HG03196 (cell line): ENCODE data around the gene DCPS.
A peak's percentile ranks its signal among the peaks of the same experiment; 100 is the strongest.
"Not testable (repeated sequence)": the region's sequence is repeated elsewhere in the genome, so short reads cannot be mapped to it uniquely, and the experiment has no call there.

ENCODE experiments used
- ATAC-seq: cut with Tn5 transposase; IDR thresholded peaks from one replicate; pipeline ENCODE4 v1.9.1; 2021; ENCODE audit not compliant: unreplicated experiment

DCPS gene

DNA sequence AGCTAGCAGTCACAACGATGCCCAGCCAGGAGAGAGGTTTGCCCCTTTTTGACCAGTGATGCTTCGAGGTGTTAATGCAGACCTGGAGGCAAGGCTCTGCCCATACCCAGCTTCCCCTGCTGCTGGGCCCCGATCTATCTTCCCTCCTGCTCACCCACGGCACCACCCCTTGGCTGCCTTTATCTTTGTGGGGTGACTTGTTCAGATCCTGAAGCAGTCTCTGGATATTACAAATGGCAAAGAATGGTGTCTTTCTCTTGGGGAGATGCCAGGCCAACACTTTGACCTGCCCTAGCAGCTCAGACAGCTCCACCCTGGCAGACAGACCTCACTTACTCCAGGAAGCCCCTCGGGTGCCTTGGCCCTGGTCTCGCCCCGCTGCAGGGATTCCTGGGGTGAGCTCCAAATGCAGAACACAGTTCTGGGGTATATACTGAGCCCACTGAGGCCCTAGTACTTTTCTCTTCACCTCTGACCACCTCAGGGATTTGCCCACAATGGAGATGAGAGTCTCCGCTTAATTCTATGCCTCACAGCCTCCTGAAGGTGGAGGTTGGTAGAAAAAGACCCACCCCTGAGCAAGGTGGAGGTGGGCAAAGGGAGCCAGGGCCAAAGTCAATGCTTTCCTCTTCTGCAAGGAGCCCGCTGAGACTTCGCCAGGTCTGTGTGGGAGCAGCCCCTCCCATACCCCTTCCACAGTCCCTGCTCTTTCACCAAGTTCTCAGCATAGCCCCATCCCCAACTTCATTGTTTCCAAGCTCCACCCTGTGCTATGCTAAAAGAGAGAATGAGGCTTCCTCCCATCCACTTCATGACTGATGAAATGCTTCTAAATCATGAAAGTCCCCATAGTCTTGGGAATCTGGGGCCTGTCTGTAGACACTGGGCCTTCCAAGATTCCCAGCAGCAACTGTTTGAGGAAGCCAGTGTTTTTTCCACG, 40.6 kb downstream of the DCPS start:
- no peak for ATAC-seq

DNA sequence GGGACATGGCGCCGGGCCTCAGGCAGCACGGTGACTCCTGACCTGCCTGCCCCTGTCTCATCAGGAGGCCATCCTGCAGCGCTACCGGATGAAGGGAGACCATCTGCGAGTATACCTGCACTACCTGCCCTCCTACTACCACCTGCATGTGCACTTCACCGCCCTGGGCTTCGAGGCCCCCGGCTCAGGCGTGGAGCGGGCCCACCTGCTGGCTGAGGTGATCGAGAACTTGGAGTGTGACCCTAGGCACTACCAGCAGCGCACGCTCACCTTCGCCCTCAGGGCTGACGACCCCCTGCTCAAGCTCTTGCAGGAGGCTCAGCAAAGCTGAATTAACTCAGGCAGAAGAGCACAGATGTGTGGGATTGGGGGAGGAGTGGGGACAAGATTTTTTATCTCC, 41.4 kb downstream of the DCPS start:
- ATAC-seq: no peak

DNA sequence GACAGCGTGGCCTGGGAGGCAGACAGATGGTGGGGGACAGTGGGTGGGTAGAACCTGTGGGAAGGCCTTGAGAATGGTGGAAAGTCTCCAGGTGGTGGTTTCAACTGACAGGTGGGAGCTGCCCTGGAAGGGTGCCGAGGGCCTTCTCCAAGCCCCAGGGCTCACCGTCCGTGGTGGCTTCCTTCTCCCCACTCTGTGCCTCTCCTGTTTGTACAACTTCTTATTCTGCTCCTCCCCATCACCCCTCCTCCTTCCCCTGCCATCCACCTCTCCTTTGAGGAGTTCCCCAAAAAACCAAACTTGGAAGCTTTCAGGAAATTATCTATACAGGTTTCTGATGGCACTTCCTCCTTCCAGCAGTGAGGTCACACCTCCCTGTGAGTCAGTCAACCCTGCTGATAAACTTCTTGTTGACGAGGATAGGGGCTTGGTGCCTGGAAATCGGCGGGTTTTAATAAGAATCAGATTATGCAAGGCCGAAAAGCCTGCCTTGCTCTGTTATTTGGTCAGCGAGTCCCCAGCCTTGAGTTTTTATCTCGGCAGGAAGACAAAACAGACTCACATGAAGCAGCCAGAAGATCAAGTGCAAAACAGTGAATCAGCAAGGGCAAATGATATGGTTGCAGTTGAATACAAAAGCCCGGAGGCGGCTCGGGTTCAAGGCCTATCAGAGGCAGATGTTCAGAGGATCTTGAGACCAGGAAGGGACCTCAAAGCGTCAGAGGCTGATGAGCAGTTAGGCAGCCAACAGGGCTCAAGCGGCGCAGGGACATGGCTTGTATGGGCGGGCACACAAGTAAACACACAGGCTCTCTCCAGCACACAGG, 42.1 kb downstream of the DCPS start:
- no peak for ATAC-seq

DNA sequence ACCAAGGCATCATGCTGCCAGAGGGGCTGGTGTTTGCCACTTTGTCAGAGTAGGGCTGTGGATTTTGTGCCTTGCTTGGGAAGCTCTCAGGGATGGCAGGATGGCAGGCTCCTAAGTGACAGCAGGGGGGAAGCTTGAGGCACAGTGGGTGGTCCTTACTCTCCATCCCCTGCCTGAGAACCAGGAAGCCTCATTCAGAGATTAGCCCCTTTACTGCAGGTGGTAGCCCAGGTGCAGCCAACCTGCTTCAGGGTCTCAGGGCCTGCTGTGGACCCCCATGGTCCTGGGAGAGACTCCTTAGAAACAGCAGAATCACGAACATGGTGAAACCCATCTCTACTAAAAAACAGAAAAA, 42.7 kb downstream of the DCPS start:
- ATAC-seq: no peak

DNA sequence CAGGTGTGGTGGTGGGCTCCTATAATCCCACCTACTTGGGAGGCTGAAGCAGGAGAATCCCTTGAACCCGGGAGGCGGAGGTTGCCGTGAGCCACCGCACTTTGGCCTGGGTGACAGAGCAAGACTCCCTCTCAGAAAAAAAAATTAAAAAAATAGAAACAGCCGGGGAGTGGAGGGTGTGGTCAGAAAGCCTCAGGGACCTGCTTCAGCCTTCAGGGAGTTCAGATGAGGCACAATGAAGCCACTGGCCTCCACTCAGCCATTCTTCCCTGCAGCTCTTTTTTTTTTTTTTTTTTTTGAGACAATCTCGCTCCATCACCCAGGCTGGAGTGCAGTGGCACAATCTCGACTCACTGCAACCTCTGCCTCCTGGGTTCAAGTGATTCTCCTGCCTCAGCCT, 43.1 kb downstream of the DCPS start:
- ATAC-seq: not testable (repeated sequence)

DNA sequence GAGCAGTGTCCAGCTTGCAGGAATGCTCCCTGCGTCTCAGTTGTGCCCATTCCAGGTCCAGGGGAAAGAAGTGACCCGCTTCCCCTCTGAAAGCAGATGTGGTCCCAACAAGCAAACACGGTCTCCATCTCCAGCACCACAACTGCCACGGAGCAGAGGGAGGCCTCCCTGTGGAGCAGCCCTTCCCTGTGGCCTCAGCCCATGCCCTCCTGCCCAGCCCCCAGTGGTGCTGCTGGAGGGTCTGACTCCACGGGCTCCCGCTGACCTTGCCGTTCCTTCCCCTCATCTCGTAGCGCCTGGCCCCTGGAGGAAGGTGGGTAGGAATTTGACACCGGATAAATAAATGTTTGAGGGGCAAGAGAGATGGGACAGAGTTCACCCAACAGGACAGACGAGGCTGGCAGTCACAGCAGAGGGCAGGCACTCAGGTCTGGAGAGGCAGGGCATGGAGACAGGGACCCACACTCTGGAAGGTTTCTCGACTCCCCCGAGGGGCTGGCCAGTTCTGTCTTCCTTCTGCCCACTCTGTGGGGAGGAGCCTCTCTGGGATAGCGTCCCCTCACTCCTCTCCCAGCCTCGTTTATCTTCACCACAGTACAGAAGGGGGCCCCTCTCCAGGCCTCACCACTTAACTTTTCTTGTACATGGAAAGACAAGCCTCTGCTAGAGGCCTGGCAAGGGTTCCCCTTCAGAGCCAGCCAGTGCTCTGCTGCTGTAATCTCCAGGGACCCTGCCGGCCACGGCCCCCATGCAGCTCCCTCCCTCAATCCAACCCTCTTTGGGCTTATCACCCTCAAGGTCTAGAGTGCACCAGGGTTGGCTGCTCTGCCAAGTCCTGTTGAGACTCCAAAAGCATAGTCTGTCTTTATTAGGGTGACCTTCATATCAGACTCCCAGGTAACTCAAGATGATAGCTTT, 44.1 kb downstream of the DCPS start:
- ATAC-seq: no peak

DNA sequence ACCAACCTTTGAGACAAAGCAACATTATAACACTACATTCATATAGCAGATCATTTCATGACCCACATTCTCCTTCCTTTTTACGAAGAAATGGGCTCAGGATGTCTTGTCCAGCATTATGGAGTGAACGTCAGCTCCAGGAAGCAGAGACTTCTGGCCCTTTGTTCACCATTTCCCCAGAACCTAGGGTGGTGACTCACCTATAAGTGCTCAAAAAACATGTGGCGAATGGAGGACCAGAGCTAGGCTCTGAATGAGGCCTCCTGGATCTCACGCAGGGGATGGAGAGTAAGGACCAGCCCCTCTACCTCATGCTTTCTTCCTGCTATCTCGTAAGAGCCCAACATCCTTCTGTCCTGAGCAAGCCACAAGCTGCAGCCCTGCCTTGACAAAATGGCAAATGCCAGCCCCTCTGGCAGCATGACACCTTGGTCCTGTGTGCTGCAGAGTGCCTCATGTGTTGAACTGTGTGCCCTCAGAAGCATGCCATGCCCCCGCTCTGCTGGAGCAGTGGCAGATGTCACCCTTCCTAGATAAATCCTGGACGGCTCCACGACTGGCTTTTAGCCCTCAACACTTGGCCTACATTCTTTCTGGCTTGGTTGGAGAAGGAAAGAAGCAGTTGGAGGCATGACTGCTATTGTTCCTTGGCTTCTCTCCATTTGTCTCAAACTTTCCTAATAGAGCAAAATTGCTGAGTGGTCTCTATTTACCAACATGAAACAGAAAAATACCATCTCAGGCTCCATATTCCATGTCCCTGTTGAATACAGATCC, 45.1 kb downstream of the DCPS start:
- ATAC-seq: no peak

DNA sequence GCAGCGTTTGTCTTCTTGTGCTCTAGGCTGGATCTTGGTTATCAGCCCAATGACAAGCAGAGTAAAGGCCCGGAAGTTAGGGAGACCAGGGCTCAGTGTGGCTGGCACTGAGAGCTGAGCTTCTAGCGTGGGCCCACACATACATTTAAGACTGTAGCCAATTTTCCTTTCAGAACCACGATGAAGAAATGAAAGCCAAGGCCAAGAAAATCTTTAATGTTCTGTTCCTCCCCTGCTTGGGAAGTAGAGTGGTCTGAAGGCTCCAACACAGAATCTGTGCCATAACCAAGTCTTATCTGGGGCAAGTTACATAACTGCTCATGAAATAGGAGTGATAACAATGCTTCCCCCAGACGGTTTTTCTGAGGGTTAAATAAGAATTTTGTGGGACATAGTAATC, 47.0 kb downstream of the DCPS start:
- ATAC-seq: no peak

DNA sequence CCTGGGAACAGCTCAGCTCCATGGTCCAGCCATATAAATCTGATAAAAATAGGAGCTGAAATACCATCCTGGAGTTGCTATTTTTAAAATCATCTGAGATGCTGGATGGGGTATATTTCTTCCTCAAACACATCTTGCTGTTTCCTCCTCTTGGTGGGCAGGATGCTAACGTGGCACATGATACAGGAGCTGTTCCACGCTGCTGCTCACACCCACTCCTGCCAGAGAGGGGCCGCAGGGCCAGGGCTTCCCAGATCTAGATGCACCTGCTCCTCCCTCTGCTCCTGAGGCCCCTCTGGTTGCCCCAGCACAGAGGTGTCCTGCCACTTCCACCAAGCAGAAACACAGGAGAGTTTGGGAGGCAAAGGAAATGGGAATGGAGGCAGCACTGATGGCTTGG, 48.3 kb downstream of the DCPS start:
- no peak for ATAC-seq

DNA sequence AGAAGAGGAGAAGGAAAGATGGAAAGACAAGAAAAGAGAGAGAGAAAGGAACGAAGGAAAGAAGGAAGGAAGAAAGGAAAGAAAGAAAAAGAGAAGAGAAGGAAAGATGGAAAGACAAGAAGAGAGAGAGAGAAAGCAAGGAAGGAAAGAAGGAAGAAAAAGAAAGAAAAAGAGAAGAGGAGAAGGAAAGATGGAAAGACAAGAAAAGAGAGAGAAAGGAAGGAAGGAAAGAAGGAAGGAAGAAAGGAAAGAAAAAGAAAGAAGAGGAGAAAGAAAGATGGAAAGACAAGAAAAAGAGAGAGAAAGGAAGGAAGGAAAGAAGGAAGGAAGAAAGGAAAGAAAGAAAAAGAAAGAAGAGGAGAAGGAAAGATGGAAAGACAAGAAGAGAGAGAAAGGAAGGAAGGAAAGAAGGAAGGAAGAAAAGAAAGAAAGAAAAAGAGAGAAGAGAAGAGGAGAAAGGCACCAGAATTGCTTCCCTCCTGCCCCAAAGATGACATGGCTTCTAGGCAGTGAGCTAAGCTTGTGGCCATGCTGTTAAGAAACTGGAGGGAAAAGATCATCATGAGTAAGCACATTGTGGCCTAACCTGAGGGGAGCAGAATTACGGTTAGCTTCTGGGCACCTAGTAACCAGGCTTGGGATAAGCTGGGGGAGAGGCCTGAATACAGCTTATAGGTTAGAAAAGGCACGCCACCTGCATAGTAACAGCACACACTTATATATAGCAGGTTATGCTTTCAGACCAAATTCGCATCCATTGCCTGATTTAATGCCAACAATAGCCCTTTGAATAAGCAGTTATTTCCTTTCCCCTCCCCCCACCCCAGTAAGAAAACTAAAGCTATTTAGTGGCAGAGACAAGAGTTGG, 49.3 kb downstream of the DCPS start:
- ATAC-seq: no peak

DNA sequence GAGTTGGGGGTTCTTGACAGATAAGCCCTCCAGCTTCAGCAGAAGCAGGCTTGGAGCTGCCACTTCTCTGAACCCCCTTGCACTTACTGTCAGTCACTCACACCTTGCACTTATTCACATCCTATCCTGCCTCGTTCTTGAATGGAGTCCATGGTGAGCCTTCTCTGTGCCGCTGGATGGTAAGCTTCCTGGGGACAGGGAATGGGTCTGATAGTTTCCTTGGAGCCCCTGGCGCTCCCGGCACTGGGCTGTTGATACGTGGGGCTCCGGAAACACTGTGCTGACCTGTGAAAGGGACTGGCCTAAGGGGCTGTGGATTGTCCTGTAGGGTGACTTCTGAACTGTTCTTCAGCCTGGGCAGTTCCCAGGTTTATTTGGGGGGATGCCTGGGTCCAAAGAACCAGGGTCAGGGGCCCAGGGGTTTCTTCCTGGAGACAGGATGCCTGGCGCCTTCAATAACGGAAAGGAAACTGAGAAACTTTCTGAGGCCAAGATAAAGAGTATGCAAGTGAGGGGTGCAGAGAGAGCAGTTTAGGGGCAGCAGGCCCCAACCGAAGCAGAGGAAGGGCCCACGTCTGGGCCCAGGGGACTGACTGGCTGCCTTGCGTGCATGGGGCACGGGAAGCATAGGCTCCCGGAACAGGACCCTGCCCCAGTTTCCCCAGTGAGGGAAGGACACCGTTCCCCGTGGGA, 50.9 kb downstream of the DCPS start:
- ATAC-seq: peak; percentile 29

DNA sequence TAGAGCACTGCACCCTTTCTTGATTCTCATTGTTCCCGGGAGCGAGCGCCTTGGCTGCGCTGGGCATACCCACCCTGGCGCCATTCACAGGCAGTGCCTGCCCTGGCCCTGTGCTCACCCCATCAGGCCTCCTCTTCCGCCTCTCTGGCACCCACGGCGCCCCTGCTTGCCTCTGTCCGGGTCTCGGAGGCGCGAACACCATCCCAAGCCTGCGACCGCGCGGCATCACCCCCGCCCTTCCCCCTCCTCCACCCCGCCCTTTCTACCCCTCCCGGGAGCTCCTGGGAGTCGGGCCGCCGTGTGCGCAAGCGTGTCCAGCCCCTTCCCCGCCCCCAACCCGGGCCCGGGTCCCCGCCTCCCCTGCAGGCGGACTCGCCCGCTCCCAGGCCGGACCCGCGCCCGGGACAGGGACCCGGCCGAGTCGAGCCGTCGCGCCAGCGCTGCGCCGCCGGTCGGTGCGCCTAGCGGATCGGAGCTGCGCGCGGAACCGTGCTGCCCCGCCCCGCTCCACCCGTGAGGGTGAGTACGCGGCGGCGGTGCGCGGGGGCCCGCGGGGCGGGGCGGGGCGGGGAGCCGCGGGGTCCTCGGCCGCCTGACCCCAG, 51.6 kb downstream of the DCPS start, which contains the start of gene ST3GAL4:
ST3GAL4 (plus strand) TSS at position 363 of the 602 bp plus-strand sequence. CDS start 50,470 bp downstream, outside the sequence.
- ATAC-seq: peak; percentile 59

DNA sequence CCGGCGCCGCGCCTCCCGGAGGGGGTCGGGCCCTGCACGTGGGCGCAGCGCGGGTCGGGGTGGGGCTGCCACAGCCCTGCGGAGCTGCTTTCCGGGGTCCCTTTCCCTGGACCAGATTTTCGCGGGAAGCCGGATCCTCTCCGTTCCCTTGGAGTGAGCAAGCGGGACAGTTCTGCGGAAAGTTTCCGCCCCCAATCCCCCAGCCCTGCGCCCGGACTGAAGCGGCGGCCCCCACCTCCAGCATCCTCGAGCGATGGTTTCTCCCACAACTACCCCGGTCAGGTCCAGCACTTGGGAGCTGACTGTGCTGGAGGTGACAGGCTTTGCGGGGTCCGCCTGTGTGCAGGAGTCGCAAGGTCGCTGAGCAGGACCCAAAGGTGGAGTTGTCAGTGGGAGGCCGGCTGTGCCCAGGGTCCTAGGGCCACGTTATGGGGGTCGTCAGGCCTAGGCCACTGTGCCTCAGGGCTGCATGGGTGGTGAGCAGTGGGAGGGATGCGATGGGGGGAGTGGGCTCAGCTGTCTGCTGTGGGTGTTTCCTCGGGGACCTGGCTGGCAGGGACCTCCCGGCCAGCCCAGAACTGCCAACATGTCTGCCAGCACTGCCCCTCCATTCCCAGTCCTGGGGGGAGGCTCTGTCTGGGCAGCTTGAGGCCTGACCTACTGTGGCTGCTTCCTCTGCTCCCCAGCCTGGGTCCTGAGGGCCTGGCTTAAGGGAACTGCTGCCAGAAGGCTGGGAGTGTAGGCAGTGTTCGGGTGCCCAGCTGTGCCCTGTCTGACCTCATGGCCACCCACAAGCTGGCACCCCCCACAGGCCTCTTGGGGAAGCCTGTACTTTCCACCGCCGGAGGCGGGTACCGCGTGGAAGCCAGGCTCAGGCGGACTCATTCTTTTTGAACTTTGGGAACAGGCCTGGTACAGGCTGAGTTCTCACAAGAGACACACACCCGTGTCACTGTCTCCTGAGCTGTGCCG, 52.4 kb downstream of the DCPS start:
- peak; percentile 10 for ATAC-seq

DNA sequence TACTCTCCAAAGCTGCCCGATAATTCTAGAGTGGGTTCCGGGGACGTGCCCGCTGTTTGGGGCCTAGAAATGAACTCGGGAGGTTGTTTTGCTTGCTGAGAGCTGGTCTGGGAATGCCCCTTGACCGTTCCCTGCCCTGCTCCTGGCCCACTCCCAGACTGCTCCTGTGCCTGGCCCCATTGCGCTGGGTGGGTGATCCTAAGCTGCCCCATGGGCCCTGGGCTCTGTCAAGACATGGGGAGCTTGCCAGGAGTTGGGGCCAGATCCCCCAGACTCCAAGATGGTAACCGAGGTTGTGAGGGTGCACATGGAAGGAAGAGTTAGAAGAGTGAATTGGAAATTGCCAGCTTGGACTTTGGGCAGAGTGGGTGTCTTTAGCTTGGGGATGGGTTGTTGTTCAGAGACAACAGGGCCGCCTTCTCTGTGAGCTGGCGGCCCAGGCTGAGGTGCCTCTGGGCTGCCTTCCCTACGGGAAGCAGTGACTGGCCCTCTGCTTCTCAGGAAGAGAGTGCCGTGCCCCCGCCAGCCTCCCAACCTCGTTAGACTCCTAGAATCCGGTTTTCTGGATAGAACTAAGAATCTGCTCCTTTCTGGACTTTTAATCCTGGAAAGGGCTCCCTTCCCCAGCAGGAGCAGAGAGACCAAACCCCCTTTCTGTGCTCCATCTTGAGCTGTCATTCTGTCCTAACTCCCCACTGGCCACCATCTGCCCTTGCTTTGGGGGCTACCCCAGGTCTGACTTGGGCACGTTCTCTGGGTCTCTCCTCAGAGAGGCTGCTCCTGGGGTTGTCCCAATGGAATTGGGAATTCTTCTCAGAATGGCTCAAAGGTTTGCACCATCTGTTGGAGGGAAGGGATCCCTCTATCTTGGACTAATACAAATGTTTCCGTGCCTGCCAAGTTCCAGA, 53.4 kb downstream of the DCPS start:
- ATAC-seq: no peak

DNA sequence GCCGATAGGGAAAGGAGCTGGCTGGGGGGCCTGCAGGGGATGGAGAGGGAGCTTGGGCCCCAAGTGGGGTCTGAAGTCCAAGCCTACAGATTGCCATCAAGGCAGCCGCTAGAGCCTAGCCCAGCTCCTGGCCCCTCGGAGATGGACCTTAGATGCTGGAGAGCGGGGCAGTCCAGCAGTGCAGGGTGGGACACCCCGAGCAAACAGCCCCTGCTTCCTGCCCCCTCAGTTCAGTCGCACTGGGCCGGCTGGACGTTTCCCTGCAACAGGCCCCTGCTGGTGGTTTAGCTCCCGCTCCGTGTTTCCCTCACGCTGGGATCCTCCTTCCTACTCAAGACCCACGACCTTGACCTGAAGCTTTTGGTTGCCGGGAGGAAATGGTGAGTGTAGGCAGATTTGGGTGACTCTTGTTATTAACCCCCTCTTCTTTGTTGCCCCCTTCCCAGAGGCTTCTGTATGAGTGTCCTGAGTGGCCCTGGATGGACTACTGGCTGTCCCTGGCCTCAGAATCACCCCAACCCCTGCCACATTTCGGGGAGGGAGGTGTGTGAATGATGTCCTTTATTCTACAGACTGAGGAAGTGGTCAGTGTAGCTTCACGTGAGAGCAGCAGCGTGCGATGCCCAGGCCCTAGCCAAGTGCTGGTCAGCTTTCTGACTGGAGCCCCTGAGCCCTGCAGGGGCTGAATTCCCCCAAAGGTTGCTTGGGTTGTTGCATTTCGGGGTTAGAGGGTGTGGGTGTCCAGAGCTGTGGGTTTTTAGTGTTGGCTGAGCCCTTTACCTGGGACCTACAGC, 54.3 kb downstream of the DCPS start:
- ATAC-seq: no peak
